Left ventricle myocardium inferior (tissue), 1 donor: Measurements from ENCODE around the gene KDM2B. TPM values are rescaled to one million over a fixed set of nuclear protein-coding genes. Genes with fewer than 3 reads are reported as not detected.
A peak's percentile ranks its signal among the peaks of the same experiment; 100 is the strongest.

Experiments
- DNase-seq: peaks from one replicate; pipeline ENCODE4 v3.0.0-alpha.2; 2020
- H3K27ac ChIP-seq: fragments of 200-600 bp; replicated peaks from 2 replicates; pipeline ENCODE4 v1.8.0; 2021
- H3K27me3 ChIP-seq: fragments of 200-600 bp; 2 replicates; pipeline ENCODE4 v1.8.0; 2021; ENCODE audit warnings: low read depth
- H3K36me3 ChIP-seq: fragments of 200-600 bp; 2 replicates; pipeline ENCODE4 v1.8.0; 2021
- H3K4me1 ChIP-seq: fragments of 200-600 bp; 2 replicates; pipeline ENCODE4 v1.8.0; 2021
- H3K4me3 ChIP-seq: fragments of 200-600 bp; 2 replicates; pipeline ENCODE4 v1.8.0; 2021; ENCODE audit warnings: mild to moderate bottlenecking, moderate library complexity
- H3K9me3 ChIP-seq: fragments of 200-600 bp; replicated peaks from 2 replicates; pipeline ENCODE4 v1.8.0; 2021
- intact Hi-C: fragments of 100-400 bp; cut with micrococcal nuclease; formaldehyde crosslinking; loops from one replicate; pipeline ENCODE4 v1.11.0; 2022
- total RNA-seq: library from RNA; stranded (reverse); fragmentation: NEBNext Ultra II Directional; extraction: Animal tissue kit (Norgen Biotek cat#: 25700); gene quantifications from one replicate; pipeline ENCODE4 v1.2.1, GENCODE V29; 2021
- TF ChIP-seq, protein P1 (sequence below): fragments of 200-600 bp; IDR thresholded peaks from 2 replicates; pipeline ENCODE4 v1.8.0; 2021; ENCODE audit warnings: antibody characterized with exemption, mild to moderate bottlenecking, borderline replicate concordance
- donor health status: DM: no; HTN: yes; CAD: no; lungs with severe emphysema.

The KDM2B gene
- total RNA-seq, 1 donor from 2014 or later: 13.0 TPM

DNA sequence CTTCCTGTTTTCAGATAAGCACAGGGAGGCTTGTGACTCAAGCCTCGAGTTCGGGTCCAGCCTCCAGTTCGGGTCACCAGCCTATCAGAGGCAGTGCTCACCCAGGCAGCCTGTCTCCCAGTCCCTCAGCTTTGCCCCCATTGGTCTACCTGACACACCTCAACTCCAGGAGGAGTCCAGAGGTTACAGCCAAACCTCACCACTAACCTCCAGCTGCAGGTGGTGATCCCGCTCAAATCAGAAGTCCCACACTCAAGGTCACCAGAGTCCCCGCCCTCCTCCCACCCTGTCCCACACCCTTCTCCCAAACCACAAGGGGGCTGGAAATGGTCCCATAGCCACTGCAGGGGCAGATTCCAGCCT is 42.1 kb downstream of the KDM2B start:
- Histone ChIP-seq H3K36me3 (no peaks in the 10 kb centered on the region), H3K9me3 (no peaks in the 10 kb centered on the region), H3K4me1 (peaks cover 52% of the 10 kb centered on the region), H3K27ac (peak overlapping the region; percentile 100), H3K4me3 (peak overlapping the region; percentile 89), H3K27me3 (no peaks in the 10 kb centered on the region)
- intact Hi-C loops: loop anchor here (5.0 kb wide), 1 partner anchor 36 kb away; no protein-coding TSS in a partner anchor
- no peak for DNase-seq
- TF ChIP-seq, protein P1, sequence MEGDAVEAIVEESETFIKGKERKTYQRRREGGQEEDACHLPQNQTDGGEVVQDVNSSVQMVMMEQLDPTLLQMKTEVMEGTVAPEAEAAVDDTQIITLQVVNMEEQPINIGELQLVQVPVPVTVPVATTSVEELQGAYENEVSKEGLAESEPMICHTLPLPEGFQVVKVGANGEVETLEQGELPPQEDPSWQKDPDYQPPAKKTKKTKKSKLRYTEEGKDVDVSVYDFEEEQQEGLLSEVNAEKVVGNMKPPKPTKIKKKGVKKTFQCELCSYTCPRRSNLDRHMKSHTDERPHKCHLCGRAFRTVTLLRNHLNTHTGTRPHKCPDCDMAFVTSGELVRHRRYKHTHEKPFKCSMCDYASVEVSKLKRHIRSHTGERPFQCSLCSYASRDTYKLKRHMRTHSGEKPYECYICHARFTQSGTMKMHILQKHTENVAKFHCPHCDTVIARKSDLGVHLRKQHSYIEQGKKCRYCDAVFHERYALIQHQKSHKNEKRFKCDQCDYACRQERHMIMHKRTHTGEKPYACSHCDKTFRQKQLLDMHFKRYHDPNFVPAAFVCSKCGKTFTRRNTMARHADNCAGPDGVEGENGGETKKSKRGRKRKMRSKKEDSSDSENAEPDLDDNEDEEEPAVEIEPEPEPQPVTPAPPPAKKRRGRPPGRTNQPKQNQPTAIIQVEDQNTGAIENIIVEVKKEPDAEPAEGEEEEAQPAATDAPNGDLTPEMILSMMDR: no peak

DNA sequence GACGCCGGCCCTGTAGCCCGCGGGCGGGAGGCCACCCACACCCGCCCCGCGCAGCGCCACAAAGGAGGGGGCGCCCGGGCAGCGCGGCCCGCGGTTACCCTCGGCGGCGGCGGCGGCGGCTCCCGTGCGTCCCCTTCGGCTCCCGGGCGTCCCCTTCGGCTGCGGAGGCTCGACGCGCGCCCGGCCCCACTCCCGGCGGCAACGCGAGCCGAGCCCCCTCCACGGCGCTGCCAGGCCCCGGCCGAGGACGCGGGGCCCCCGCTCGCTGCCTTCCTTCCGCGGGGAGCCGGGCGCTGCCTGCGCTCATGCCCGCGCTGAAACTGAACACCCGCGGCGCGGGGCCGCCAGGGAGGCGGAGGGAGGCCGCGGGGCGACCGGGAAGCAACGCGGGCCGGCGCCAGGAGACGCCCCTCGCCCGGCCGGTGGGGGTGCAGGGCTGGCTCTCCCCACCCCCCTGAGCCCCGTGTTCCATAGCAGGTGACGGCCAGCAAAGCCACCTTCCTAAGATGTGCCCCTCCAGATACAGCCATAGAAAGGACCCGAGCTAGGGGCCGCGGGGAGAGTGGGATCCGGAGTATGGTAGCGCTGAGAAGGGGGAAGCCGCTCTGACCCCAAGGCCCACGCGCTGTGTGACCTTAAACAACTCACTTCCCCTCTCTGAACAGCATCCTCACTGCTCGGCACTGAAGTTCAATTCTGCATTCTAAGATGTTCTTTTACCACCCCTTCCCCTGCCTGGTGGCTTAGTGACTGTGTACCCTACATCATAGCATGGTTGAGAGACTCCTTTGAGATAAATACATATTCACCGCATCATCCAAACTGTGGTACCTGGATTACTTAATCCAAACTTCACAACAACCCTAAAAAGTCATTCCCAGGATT is 42.8 kb downstream of the KDM2B start:
- Histone ChIP-seq H3K4me1 (peaks cover 58% of the 10 kb centered on the region), H3K4me3 (peak overlapping the region; percentile 89), H3K27ac (peak overlapping the region; percentile 100), H3K9me3 (no peaks in the 10 kb centered on the region), H3K36me3 (no peaks in the 10 kb centered on the region), H3K27me3 (no peaks in the 10 kb centered on the region)
- DNase-seq: no peak
- TF ChIP-seq, protein P1: no peak
- intact Hi-C loops: loop anchor here (5.0 kb wide), 1 partner anchor 36 kb away; no protein-coding TSS in a partner anchor

DNA sequence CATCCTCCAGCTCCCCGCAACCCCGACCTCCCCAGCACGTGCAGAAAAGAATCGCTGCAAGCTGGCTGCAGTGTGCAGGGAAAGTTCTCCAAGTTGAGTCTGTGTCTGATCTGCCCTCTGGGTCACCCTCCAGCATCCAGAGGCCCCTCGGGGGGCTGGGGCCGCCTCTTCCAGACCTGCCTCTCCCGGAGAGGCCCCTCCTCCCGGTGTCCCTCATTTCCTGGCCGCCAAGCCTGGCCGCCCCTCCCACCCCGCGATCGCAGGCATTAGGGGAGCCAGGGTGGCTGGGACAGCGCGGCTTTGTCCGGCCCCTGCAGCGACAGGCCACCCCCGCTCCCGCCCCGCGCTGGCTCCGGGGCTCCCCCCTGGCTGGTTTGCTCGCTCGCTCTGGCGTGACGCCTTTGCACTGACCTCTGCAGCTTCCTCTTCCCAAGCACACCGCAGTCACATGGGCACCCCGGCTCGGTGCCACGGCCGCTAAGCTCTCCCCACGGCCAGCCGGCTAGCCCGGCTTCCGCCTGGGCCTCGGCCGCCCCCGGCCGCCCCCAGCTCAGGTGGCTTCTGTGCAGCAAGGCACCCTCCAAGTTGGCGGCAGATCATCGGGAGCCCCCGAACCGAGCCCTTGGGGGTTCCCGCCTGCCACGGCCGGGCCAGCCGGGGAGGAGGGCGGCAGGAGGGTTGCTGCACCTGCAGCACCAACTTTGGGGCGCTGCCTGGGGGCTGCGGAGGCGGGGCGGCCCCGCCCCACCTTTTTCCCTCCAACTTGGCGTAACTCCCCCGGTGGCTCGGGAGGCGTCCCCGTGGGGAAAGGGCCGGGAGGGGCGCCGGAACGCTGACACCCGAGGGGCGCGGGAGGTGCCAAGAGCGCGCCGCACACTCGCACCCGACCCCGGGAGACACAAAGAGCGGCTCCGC is 43.7 kb downstream of the KDM2B start:
- no peaks in the 10 kb centered on the region for H3K9me3 ChIP-seq
- intact Hi-C loops: loop anchor here (5.0 kb wide), 1 partner anchor 35 kb away; no protein-coding TSS in a partner anchor
- H3K27me3 ChIP-seq: no peaks in the 10 kb centered on the region
- DNase-seq: peak; percentile 90
- peak overlapping the region; percentile 100 for H3K27ac ChIP-seq
- TF ChIP-seq, protein P1: no peak
- H3K4me1 ChIP-seq: peaks cover 67% of the 10 kb centered on the region
- H3K4me3 ChIP-seq: peak overlapping the region; percentile 89
- peaks cover 3% of the 10 kb centered on the region for H3K36me3 ChIP-seq

DNA sequence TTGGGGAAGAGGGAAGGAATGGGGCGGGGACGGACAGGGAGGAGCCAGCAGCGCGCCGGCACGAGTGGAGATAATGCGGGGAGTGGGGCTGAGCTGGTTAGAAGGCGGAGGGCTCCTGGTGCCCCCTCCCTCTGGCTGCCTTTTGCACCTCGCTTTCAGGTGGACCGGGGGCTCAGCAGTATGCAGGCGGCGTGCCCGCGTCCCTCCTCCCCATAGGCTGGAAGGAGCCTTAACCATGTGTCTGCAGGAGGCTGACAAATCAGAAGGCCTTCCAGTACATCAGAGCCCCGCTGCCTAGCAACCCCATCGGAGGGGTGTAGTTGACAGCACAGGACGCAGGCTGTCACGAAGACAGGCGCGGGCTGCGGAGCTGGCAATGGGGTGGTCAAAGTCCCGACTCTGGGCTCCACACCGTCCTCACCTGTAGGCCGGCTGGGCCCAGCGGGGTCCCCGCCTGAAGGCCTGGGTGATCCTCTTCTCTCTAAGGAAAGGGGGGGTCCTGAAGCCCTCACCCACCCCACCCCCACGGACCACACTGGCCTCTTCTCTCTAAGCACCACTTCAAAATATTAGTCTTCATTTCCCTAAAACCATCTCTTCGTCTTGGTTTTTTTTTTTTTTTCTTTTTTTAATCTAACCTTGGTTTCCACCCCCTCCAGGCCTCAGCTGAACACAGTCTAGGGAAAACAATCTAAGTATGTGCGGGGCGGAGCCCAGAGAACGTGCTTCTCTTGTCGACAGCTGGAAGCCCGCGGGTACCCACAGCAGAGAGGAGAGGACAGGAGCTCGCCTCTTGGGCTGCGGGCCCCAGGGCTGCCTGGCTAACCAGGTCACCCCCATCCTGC is 44.5 kb downstream of the KDM2B start:
- TF ChIP-seq, protein P1: no peak
- Histone ChIP-seq H3K4me3 (peak overlapping the region; percentile 89), H3K9me3 (no peaks in the 10 kb centered on the region), H3K36me3 (peaks cover 3% of the 10 kb centered on the region), H3K27ac (peak overlapping the region; percentile 100), H3K4me1 (peaks cover 69% of the 10 kb centered on the region), H3K27me3 (no peaks in the 10 kb centered on the region)
- DNase-seq: peak; percentile 90
- intact Hi-C loops: loop anchor here (5.0 kb wide), 1 partner anchor 34 kb away; no protein-coding TSS in a partner anchor
